NCI-H128 (cell line): Measurements from ENCODE around the gene NUDT1.

ENCODE experiments used
- DNase-seq: peaks from one replicate; lab custom pipeline; 2025; ENCODE audit not compliant: unreplicated experiment; lab: John Stamatoyannopoulos, UW

The NUDT1 gene

GRCh38 chr7:2247141-2247995 lies 5.3 kb downstream of the NUDT1 start:
- DNase-seq = no peak

DNA sequence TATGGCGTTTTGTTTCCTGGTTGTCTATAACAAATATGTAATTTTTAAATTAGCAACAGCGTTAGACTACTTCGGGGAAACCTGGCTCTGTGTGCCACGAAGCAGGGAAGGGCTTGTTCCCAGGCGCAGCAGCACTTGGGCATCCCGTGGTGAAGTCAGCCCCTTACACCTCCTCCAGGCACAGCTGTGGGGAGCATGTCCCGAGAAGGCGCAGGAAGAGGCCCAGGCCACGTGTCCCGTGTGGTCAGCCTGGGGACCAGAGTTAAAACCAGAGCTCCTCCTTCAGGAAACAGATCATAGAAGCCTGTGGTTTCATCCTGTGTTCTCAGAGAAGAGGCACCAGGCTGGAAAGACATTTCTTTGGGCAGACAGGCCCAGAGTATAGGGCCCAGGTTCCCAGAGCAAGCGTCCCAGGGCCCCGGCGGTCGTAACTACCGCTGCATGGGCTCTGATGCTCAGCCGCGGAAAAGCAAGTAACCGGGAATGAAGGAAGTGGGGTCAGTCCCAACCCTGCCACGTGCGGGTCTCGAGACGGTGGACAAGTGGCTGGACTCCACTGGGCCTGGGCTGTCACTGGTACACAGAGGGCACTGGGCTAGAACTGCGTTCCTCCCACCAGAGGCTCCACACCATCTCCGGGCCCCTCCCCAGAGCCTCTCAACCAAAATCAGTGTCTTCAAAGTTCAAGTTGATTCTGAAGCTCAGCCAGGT lies 7.1 kb downstream of the NUDT1 start:
- DNase-seq = no peak

- DNase-seq = no peak
These were observed 7.8 kb downstream of the NUDT1 start for GRCh38 chr7:2249744-2250323.

- DNase-seq = no peak
These were observed 9.4 kb downstream of the NUDT1 start for GRCh38 chr7:2251381-2251780.

DNA sequence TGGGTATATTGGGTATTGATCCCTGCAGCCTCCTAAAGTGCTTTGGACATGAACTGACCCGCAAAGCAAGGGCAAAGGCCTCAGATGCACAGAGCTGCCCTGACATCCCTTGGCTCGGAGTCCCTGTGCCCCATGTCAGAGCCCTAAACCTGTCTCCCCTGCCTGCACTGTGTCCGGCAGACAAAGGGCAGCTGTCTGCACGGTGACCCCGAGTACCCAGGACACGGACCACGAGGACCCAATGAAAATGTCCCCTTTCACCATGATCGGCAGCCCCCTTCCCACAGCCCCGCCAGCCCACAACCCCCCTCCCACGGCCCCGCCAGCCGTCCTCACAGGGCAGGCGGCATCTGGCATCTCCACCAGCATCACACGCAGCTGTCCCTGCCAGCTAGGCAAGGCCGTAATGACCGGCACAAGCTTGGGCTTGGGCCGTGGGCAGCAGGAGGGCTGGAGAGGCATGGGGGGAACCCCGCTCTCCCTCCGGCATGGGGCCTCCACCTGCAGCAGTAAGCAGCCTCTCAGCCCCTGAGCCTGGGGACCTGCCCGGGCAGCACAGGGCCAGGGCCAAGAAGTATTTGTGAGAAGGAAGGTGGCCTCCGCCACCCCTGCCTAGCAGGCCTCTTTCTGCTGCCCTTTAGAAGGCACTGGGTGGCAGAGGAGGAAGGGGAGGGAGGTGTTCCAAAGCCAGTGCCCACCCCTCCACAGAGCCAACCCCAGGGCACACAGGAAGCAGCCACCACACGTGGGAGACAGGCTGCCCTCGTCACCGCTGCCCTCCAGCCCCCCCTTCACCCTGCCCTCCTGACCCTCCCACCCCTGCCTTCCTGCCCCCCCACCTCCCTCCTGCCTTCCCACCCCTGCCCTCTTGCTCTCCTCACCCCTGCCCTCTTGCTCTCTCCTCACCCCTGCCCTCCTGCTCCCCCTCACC lies 10.1 kb downstream of the NUDT1 start:
- DNase-seq = no peak

GRCh38 chr7:2253021-2253420 lies 11.0 kb downstream of the NUDT1 start:
- no peak for DNase-seq

DNA sequence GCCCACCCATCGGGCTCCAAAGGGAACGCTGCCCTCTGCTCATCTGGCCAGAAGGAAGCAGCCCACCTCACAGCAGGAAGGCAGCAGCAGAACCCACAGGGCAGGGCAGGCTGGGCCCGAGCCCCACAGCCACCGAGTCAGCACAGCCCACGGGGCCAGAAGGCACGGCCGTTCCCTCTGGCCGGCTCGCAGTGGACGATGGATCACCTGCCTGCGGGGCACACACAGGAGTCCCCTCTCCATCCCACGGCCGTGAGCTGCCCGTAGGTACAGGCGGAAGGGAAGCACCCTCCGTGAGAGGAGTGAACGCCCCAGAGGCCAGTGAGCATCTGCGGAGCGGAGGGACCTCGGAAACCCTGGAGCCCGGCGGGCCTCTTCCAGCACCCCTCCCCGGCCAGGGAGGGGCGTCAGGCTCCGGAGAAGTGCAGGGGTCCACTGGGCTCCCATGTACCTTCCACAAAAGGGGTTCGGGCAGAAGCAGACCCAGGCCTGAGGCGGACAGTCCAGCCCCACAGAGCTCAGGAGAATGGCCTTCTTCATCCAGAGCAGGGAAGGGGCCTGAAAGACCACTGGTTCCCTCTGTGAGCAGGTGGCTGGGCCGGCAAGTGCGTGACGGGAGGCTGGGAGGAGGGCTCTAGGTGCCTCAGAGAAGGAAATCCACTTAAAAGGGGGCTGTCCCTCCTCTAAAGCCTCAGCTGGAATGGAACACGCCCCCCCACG lies 11.7 kb downstream of the NUDT1 start:
- no peak for DNase-seq

- no peak for DNase-seq
These were observed 12.6 kb downstream of the NUDT1 start for GRCh38 chr7:2254429-2255144.

GRCh38 chr7:2255145-2256139 lies 13.4 kb downstream of the NUDT1 start:
- DNase-seq = no peak

DNA sequence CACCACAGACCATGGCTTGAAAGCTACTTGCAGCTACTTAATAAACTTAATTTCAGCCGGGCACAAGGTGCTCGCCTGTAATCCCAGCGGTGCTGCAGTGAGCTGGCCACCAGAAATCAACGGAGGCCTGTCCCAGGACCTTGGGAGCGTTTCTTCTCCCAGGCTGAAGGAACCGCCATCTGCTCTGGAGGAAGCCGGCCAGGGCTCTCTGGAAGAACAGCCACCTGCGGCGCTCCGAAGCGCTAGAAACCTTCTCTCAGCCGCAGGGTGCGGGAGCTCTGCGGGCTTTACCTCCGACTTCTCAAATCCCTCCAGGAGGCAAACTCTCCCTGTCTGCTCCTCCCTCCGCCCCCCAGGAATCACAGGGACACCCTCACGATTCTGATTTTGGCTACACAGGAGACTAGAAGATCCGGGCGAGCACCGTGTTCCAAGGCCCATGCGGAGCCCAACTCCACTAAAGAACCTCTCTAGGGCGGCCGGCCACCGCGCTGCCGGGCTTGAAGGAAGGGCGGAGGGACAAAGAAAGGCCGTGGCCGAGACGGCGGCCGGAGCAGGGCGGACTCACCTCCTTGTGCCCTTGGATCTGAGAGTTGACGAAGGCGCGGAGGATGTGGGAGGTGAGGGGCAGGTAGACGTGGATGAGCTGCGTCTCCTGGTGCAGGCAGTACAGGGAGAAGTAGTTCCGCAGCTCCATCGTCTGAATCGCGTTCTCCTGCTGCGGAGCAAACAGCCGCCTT lies 14.4 kb downstream of the NUDT1 start:
- DNase-seq = no peak

- no peak for DNase-seq
These were observed 15.1 kb downstream of the NUDT1 start for GRCh38 chr7:2257046-2257551.

GRCh38 chr7:2257651-2258050 lies 15.6 kb downstream of the NUDT1 start:
- DNase-seq = no peak

DNA sequence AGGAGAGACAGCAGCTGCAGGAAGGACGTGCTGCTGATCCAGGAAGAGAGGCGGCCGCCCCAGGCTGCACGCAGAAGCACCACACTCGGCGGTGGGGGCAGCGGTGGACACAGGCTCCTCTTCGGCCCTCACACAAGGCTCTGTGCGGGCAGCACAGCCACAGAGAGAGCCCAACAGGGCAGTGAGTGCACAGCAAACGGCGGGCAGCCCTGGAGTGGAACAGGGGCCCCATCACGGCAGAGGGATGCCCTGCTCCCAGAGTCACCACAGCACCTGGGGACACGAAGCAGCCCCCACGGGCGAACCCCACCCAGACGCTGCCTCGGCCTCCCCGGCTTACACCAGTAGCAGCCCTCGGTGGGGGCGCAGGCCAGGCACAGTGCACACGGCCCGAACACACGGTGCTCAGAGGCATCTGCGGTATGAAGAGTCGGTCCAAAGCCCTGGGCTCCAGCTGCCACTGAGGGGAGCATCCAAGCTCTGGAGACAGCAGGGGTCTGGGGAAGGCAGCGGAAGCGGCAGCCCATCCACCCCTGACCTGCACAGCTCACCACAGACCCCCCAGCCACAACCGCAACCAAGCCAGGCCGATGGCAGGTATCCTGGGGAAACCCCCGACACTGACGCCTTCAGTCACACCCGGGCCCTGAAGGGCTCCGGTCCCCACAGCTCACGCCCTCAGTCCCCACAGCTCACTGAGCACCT lies 16.8 kb downstream of the NUDT1 start:
- no peak for DNase-seq

DNA sequence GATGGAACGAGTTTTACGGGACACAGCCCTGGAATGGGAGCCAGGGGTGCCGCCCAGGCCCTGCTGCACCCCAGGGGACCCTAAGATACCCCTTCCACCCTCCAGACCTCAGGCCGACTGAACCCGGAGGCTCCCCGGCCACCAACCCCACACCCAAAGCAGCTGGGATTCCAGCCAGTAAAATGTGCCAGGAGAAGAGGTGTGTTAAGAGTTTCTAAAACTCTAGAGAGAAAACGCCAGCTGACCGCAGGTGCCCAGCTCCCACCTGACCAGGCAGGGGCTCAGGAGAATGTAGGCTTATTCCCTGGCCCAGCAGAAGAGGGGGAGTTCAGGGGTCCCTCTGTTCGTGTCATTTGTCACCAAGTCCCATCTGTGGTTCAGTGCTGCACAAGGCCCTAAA lies 17.5 kb downstream of the NUDT1 start:
- DNase-seq = no peak

GRCh38 chr7:2260820-2261219 lies 18.8 kb downstream of the NUDT1 start:
- DNase-seq = no peak

DNA sequence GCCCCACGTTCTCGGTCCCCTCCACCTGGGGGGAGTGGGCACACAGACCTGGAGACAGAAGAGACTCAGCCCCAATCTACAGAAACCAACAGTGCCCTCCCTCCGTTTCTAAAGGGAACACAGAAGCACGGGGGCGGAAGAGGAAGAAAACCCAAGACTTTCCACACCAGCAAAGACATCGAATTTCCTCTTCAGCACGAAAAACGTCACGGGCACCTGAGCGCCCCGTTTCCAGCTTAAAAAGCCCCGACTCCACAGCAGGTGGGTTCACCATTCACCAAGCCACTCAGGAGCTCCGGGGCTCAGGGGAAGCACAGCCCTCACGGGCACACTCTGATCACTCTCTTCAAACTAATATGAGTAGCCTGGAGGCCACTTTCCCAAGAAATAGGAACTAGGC lies 19.6 kb downstream of the NUDT1 start:
- no peak for DNase-seq

DNA sequence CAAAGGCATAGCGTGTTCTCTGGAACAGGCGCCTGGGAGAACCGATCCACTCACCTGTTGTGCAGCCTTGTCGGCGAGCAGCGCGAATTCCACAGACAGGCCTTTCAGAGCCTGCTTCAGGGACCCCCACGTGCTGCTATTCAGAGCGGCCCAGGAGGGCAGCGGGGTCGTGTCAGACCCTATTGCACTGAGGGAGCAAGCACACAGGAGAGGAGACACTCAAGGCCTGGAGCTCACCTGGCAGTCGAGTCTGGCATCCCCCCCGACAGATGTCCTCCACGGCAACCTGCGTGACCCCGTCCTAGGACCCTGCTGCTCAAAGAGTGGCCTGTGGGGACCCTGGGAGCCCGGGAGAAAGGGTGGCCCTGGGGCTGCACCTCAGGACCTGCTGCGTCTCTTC lies 21.1 kb downstream of the NUDT1 start:
- DNase-seq = no peak
